ENCODE measurements around the gene DHRS3.
"Not testable (repeated sequence)": the region's sequence is repeated elsewhere in the genome, so short reads cannot be mapped to it uniquely, and the experiment has no call there.

The DHRS3 gene

GRCh38 chr1:12573015-12573825 is 44.8 kb downstream of the DHRS3 start:
- DNase-seq, result no peak

- no peak for DNase-seq
Measured at GRCh38 chr1:12572522-12572921, 45.5 kb downstream of the DHRS3 start.

- DNase-seq, result no peak
Measured at GRCh38 chr1:12570291-12570690, 47.7 kb downstream of the DHRS3 start.

GRCh38 chr1:12568009-12568767 is 49.8 kb downstream of the DHRS3 start:
- no peak for DNase-seq

- no peak for DNase-seq
Measured at GRCh38 chr1:12567288-12567819, 50.7 kb downstream of the DHRS3 start.

- DNase-seq, result no peak
Measured at GRCh38 chr1:12566484-12567287, 51.3 kb downstream of the DHRS3 start.

GRCh38 chr1:12565966-12566352 is 52.1 kb downstream of the DHRS3 start:
- DNase-seq, result no peak

GRCh38 chr1:12565094-12565965 is 52.7 kb downstream of the DHRS3 start:
- no peak for DNase-seq

- not testable (repeated sequence) for DNase-seq
Measured at GRCh38 chr1:12564251-12564650, 53.8 kb downstream of the DHRS3 start.

GRCh38 chr1:12562955-12563576 is 54.9 kb downstream of the DHRS3 start:
- DNase-seq, result no peak

GRCh38 chr1:12561121-12561520 is 56.9 kb downstream of the DHRS3 start:
- DNase-seq, result no peak

GRCh38 chr1:12556957-12557935 is 60.8 kb downstream of the DHRS3 start:
- DNase-seq, result no peak

GRCh38 chr1:12556368-12556930 is 61.6 kb downstream of the DHRS3 start:
- no peak for DNase-seq

- no peak for DNase-seq
Measured at GRCh38 chr1:12555411-12556367, 62.3 kb downstream of the DHRS3 start.

- DNase-seq, result no peak
Measured at GRCh38 chr1:12554521-12555305, 63.3 kb downstream of the DHRS3 start.

- DNase-seq, result no peak
Measured at GRCh38 chr1:12553963-12554362, 64.0 kb downstream of the DHRS3 start.

GRCh38 chr1:12552951-12553921 is 64.8 kb downstream of the DHRS3 start:
- DNase-seq, result no peak

All from CD4-positive, alpha-beta T cell treated with Interleukin-12 subunit alpha and Interleukin-12 subunit beta, for 1 hour (primary cell).